HepG2 (cell line): Measurements from ENCODE around the gene TMUB1. TPM values are rescaled to one million over a fixed set of nuclear protein-coding genes. Genes with fewer than 3 reads are reported as not detected.

ENCODE experiments used
- AGO2 ChIP-seq: fragments of 200-400 bp; formaldehyde crosslinking; optimal IDR thresholded peaks from 2 replicates; pipeline ENCODE3; 2017; ENCODE audit warnings: mild to moderate bottlenecking, low read depth, low read length, moderate library complexity
- CCDC6 ChIP-seq: sonication (generic); formaldehyde crosslinking; IDR thresholded peaks from 2 replicates; pipeline ENCODE4 v1.8.1; 2022; ENCODE audit warnings: mild to moderate bottlenecking, missing genetic modification reagents, moderate library complexity
- HMG20A ChIP-seq: IDR thresholded peaks from 2 replicates; pipeline ENCODE4 v1.6.1; 2016; ENCODE audit warnings: borderline replicate concordance
- HNF4A ChIP-seq: sonication (generic); formaldehyde crosslinking; IDR thresholded peaks from 2 replicates; pipeline ENCODE4 v1.4.0; 2020; ENCODE audit warnings: missing genetic modification reagents
- JUNB ChIP-seq: sonication (generic); formaldehyde crosslinking; IDR thresholded peaks from 2 replicates; pipeline ENCODE4 v1.8.0; 2022; ENCODE audit warnings: missing genetic modification reagents, mild to moderate bottlenecking, borderline replicate concordance
- KDM4B ChIP-seq: sonication (generic); formaldehyde crosslinking; IDR thresholded peaks from 2 replicates; pipeline ENCODE4 v1.4.0; 2020; ENCODE audit warnings: missing genetic modification reagents
- KLF6 ChIP-seq: IDR thresholded peaks from 2 replicates; pipeline ENCODE4 v1.8.0; 2016; ENCODE audit warnings: missing biosample characterization, missing genetic modification reagents
- NONO ChIP-seq, 2 experiments: fragments of 450-650 bp in 1 of 2; sonication (generic) in 1 of 2; formaldehyde crosslinking in 1 of 2; IDR thresholded peaks in 1 of 2; conservative IDR thresholded peaks in 1 of 2; 2 replicates each; pipeline versions ENCODE4 v1.6.1 to v1.8.0; 2017 to 2022; ENCODE audit warnings: mild to moderate bottlenecking in 1 of 2, missing genetic modification reagents in 1 of 2, moderate library complexity in 1 of 2
- PHF20 ChIP-seq: sonication (generic); formaldehyde crosslinking; IDR thresholded peaks from 2 replicates; pipeline ENCODE4 v1.5.0; 2020; ENCODE audit warnings: mild to moderate bottlenecking, missing genetic modification reagents
- PHF8 ChIP-seq: sonication (generic); formaldehyde crosslinking; IDR thresholded peaks from 2 replicates; pipeline ENCODE4 v1.5.0; 2020; ENCODE audit warnings: missing genetic modification reagents
- PREB ChIP-seq: sonication (generic); formaldehyde crosslinking; IDR thresholded peaks from 2 replicates; pipeline ENCODE4 v1.4.0; 2020; ENCODE audit warnings: missing genetic modification reagents
- SIN3A ChIP-seq: IDR thresholded peaks from 2 replicates; pipeline ENCODE4 v1.6.1; 2011; ENCODE audit warnings: low read depth, mild to moderate bottlenecking, control low read depth, low read length, borderline replicate concordance
- SOX6 ChIP-seq, 2 experiments: fragments of 450-650 bp in 1 of 2; sonication (generic) in 1 of 2; formaldehyde crosslinking in 1 of 2; IDR thresholded peaks; 2 replicates each; pipeline versions ENCODE4 v1.4.0 to v1.6.1; 2017 to 2020; ENCODE audit warnings: antibody characterized with exemption in 1 of 2, mild to moderate bottlenecking in 1 of 2, missing genetic modification reagents in 1 of 2
- YY1 ChIP-seq: IDR thresholded peaks from 2 replicates; pipeline ENCODE4 v1.6.1; 2011; ENCODE audit warnings: low read length, low read depth, moderate library complexity, mild to moderate bottlenecking; ENCODE audit not compliant: insufficient read depth, insufficient replicate concordance
- ZMYM2 ChIP-seq: sonication (generic); formaldehyde crosslinking; IDR thresholded peaks from 2 replicates; pipeline ENCODE4 v1.8.0; 2022; ENCODE audit warnings: mild to moderate bottlenecking, missing genetic modification reagents
- ZNF160 ChIP-seq: sonication (generic); formaldehyde crosslinking; IDR thresholded peaks from 2 replicates; pipeline ENCODE4 v1.8.0; 2022; ENCODE audit warnings: mild to moderate bottlenecking, inconsistent platforms, missing genetic modification reagents
- ZNF281 ChIP-seq: sonication (generic); formaldehyde crosslinking; IDR thresholded peaks from 2 replicates; pipeline ENCODE4 v1.4.0; 2020; ENCODE audit warnings: missing genetic modification reagents, borderline replicate concordance
- ZNF282 ChIP-seq: fragments of 450-650 bp; IDR thresholded peaks from 2 replicates; pipeline ENCODE4 v1.6.1; 2018; ENCODE audit not compliant: partially characterized antibody
- ZNF605 ChIP-seq: sonication (generic); formaldehyde crosslinking; IDR thresholded peaks from 2 replicates; pipeline ENCODE4 v1.8.0; 2022; ENCODE audit warnings: mild to moderate bottlenecking, missing genetic modification reagents
- ZNF660 ChIP-seq: sonication (generic); formaldehyde crosslinking; IDR thresholded peaks from 2 replicates; pipeline ENCODE4 v1.5.1; 2020; ENCODE audit warnings: mild to moderate bottlenecking, low read depth, missing genetic modification reagents, borderline replicate concordance
- ZNF724P ChIP-seq: sonication (generic); formaldehyde crosslinking; IDR thresholded peaks from 2 replicates; pipeline ENCODE4 v1.8.0; 2022; ENCODE audit warnings: missing genetic modification reagents, borderline replicate concordance
- ZNF766 ChIP-seq: sonication (generic); formaldehyde crosslinking; IDR thresholded peaks from 2 replicates; pipeline ENCODE4 v1.5.0; 2020; ENCODE audit warnings: missing genetic modification reagents, borderline replicate concordance
- ZNF790 ChIP-seq: sonication (generic); formaldehyde crosslinking; IDR thresholded peaks from 2 replicates; pipeline ENCODE4 v1.8.0; 2022; ENCODE audit warnings: missing genetic modification reagents, mild to moderate bottlenecking, borderline replicate concordance
- ZSCAN22 ChIP-seq: sonication (generic); formaldehyde crosslinking; IDR thresholded peaks from 2 replicates; pipeline ENCODE4 v1.4.0; 2020; ENCODE audit warnings: mild to moderate bottlenecking, missing genetic modification reagents
- polyA plus RNA-seq, 8 experiments: library from polyadenylated mRNA; depleted of rRNA in 3 of 8; stranded (reverse) in 7 of 8; unstranded in 1 of 8; fragments of >200 nt; fragmentation: Illumina TruSeq in 4 of 8; extraction: Trizol in 4 of 8; gene quantifications; 2 replicates each; pipeline versions ENCODE4 v1.2.1 to v1.2.3, GENCODE V29; 2011 to 2016; ENCODE audit warnings: low read depth in 4 of 8, missing spikeins in 1 of 8, mixed read lengths in 1 of 8; ENCODE audit not compliant: insufficient read depth in 1 of 8
- total RNA-seq, 5 experiments: library from RNA; depleted of rRNA; stranded (reverse); fragments of >200 nt; fragmentation: Illumina TruSeq; extraction: Trizol; gene quantifications; 2 replicates each; pipeline ENCODE4 v1.2.3, GENCODE V29; 2016; ENCODE audit warnings: low read depth in 1 of 5
- TF ChIP-seq, protein P1 (sequence below): IDR thresholded peaks from 2 replicates; pipeline ENCODE4 v1.6.1; 2018; ENCODE audit warnings: missing genetic modification reagents

The TMUB1 gene
- total and polyA plus RNA-seq, 2 of the 13 experiments (the other 11 are each of a cell fraction or from before 2014, with no cell fraction given), result 44.8 to 51.6 TPM

DNA sequence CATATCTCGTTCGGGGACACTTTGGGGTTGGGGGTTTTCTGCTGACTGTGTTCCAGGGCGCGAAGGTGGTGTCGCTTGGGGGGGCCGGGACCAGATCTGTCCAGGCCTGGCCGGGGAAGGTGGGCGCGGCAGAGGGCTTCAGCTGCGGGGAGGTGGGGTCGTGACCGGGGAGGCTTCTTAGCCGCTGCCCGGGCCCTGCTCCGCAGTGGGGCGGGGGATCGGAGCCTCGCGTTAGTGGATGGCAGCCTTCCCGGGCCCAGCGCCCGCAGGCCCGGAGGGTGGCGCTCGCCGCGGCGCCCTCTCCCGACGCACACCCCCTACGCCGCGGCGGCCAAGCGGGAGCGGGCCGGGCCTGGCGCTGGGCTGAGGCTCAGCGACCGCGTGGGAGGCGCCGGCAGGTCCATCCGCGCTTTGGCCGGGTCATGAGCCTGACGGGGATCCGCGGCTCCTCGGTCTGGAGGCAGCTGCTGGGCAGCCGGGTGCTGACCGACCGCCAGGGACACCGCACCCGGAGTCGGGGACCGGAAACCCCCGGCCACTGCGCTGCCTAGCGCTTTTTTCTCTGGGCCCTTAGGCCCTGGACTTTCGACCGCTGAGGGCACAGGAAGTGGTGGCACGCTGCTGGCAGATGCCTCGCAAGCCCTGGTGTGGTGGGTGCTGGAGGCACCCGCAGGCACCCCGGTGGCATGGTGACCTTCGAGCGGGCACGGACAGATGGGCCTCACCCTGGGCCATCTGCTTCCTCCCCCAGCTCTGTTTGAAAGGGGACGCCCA lies 4.1 kb upstream of the TMUB1 start (continued):
- TF ChIP-seq PHF20, result peak; percentile 19; the same call in 1 of the 2 replicates
- TF ChIP-seq ZNF790 (CRISPR knock-in tag), result no peak
- TF ChIP-seq SOX6 (IDR thresholded peaks at IDR 0.05), result no peak
- peak; percentile 18; the same call in 1 of the 2 replicates for TF ChIP-seq SOX6 (CRISPR knock-in tag; IDR thresholded peaks at IDR 0.05)
- no peak for TF ChIP-seq ZNF724P (CRISPR knock-in tag)
- TF ChIP-seq ZNF605 (CRISPR knock-in tag), result no peak; the same call in 1 of the 2 replicates
- TF ChIP-seq AGO2, result peak; percentile 64
- no peak for TF ChIP-seq KDM4B (CRISPR knock-in tag)
- no peak for TF ChIP-seq ZMYM2 (CRISPR knock-in tag)
- peak; percentile 4; the same call in 1 of the 2 replicates for TF ChIP-seq ZNF281 (CRISPR knock-in tag)
- peak; percentile 89; the same call in 1 of the 2 replicates for TF ChIP-seq CCDC6 (CRISPR knock-in tag)
- TF ChIP-seq JUNB (CRISPR knock-in tag), result no peak
- TF ChIP-seq HMG20A (CRISPR knock-in tag), result no peak
- no peak for TF ChIP-seq ZNF282
- peak; percentile 77 for TF ChIP-seq PHF8 (CRISPR knock-in tag)
- TF ChIP-seq, protein P1, sequence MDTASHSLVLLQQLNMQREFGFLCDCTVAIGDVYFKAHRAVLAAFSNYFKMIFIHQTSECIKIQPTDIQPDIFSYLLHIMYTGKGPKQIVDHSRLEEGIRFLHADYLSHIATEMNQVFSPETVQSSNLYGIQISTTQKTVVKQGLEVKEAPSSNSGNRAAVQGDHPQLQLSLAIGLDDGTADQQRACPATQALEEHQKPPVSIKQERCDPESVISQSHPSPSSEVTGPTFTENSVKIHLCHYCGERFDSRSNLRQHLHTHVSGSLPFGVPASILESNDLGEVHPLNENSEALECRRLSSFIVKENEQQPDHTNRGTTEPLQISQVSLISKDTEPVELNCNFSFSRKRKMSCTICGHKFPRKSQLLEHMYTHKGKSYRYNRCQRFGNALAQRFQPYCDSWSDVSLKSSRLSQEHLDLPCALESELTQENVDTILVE (CRISPR knock-in tag), result peak; percentile 36; the same call in 1 of the 2 replicates
- no peak for TF ChIP-seq ZNF660
- peak; percentile 38 for TF ChIP-seq YY1
- no peak for TF ChIP-seq NONO (IDR thresholded peaks at IDR 0.05)
- TF ChIP-seq NONO (CRISPR knock-in tag; conservative IDR thresholded peaks at IDR 0.05), result 0 out of 2 replicates have a peak, but pooled peaks have one; percentile 22
- no peak for TF ChIP-seq ZNF160
- TF ChIP-seq KLF6 (CRISPR knock-in tag), result no peak
- TF ChIP-seq ZSCAN22, result no peak
- no peak for TF ChIP-seq PREB (CRISPR knock-in tag)
- no peak; the same call in 1 of the 2 replicates for TF ChIP-seq SIN3A
- TF ChIP-seq HNF4A (CRISPR knock-in tag), result peak; percentile 55; the same call in 1 of the 2 replicates
- 0 out of 2 replicates have a peak, but pooled peaks have one; percentile 31 for TF ChIP-seq ZNF766 (CRISPR knock-in tag)
